ENCODE data around the gene RADX.

RADX gene, protein sequence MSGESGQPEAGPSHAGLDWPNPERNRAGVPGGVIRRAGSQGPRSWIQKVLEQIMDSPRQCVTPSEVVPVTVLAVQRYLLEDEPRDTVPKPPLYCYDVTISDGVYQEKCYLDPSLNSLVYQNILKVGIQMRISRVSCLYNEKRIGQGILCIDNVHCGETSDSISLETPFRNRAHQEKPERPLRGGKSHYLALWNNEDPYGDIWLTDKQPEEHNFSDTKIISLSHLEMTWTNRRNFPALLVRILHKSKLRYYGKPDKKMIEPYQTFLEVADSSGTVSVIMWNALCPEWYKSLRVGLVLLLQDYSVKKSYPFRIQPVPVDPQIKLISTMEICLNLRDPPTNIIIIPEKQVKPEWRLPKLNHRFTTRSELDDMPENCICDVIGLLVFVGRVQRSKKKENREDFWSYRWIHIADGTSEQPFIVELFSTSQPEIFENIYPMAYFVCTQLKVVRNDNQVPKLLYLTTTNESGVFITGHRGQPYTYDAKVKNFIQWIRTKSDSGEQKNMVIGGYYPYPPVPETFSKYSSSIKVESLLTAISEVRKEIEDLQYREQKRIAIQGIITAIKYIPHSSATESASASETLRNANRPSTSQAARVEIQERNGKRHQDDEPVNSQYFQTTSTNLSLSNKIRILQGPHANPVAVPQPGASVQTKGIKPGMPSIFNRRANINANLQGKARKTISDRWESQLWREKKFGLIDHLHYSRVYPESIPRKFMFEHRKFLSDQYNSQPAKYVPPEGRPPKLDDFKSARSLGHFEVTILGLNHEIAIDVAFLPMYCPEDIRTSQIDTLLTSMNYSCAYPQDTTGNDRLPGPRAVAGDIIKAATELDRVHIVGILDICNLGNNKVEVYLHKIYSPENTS

DNA sequence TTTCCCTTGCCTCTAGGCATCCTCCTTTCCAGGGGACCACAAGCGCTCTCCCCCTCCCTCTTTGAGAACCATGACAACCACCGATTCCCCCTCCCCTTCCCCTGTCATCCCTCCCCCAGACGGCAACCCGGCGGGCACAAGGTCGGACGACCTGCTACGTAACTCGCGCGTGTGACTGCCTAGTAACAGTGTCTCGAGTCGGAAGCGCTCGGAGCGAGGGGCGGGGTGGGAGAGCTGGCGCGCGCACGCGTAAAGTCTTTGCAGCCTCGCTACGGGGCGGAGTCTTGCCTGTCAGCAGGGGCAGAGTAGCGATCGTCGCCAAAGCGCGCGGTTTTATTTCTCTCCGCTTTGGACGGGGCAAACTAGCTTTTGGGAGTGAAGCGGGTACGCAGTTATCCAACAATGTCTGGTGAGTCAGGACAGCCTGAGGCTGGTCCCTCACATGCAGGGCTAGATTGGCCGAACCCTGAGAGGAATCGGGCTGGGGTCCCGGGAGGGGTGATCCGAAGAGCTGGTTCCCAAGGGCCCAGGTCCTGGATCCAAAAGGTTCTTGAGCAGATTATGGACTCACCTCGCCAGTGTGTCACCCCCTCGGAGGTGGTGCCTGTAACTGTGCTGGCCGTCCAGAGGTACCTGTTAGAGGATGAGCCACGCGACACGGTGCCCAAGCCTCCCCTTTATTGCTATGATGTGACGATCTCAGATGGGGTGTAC lies at the start of gene RADX:
Gene RADX, plus strand, starts transcription at position 300 of the 714 bp plus-strand sequence. Its CDS starts 103 bp downstream, at position 403.
- H3K4me1 Mint-ChIP-seq (ENCODE audit: low read depth) = peaks cover 29% of the 10 kb centered on the region
- H3K9me3 Mint-ChIP-seq = no peaks in the 10 kb centered on the region
- peak within 1 kb of the TSS; percentile 92 for H3K27ac Mint-ChIP-seq
- DNase-seq = peak; percentile 86
- no peaks in the 10 kb centered on the region for H3K36me3 Mint-ChIP-seq (ENCODE audit: low read depth)
- H3K4me3 Mint-ChIP-seq = peak within 1 kb of the TSS; percentile 87
- H3K27me3 Mint-ChIP-seq = peaks cover 28% of the 10 kb centered on the region

DNA sequence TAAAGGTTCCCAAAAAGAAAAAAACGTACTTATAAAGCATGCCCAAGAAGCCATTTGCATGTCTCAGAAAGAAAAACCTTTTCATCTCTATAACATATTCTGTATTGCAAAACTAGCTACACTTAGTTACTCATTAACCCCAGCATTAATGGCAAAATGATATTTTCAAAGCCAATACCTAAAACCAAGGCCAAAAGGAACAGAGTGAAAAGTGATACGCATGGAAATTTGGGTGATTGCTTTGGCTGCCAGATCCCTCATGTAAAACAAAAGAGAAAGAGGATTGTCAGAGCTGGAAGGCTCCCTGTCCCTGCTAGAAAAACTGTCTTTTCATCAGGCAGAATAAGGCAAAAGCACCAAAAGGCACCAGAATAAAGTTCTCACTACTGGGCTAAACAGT lies 46.8 kb upstream of the RADX start:
- Mint-ChIP-seq H3K36me3 (ENCODE audit: low read depth) (no peaks in the 10 kb centered on the region), H3K27me3 (peaks cover 70% of the 10 kb centered on the region), H3K4me3 (no peak overlapping the region), H3K27ac (no peak overlapping the region), H3K9me3 (no peaks in the 10 kb centered on the region), H3K4me1 (ENCODE audit: low read depth) (no peaks in the 10 kb centered on the region)
- DNase-seq = no peak

DNA sequence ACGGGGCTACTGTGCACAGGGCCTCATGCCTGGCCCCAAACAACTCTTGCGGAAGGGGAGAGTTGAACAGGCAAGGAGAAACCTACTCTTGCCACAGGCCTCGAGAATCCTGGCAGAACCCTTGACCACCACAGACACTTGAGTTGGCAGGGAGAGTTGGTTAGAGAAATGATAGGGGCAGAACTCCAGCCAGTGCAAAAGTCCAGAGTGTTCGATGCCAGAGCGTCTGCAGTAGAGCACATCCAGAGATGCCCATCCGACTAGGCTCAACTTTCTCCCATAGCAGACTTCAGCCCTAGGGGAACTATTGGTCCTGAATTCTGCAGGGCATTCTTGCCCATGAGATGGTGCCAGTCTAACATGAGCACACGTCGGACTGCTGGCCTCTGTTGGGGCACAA lies 45.4 kb upstream of the RADX start:
- no peak for DNase-seq
- Mint-ChIP-seq H3K4me3 (no peak overlapping the region), H3K27me3 (peaks cover 75% of the 10 kb centered on the region)

DNA sequence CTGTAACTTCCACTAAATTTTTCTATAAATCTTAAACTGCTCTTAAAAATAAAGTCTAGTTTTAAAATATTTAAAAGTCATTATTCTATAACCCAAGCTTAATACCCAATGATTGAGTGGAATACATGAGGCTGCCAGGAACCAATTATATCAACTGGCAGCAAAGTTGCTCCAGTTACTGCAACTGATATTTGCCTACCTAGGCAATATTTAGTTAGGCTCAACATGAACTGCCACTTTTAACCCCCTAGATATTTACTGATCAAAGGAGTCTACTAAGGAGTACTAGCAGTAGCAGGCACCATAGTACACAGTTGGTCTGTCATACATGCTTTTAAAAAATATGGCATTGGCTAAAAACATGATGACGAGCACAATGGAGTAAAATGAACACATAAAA lies 29.9 kb upstream of the RADX start:
- DNase-seq = no peak
- Mint-ChIP-seq H3K27me3 (peaks cover 55% of the 10 kb centered on the region), H3K4me3 (no peak overlapping the region), H3K9me3 (no peaks in the 10 kb centered on the region), H3K36me3 (ENCODE audit: low read depth) (no peaks in the 10 kb centered on the region), H3K4me1 (ENCODE audit: low read depth) (no peaks in the 10 kb centered on the region), H3K27ac (no peak overlapping the region)

More for the DNA sequence above, 45.4 kb upstream of the RADX start:
- no peaks in the 10 kb centered on the region for H3K9me3 Mint-ChIP-seq
- no peaks in the 10 kb centered on the region for H3K4me1 Mint-ChIP-seq (ENCODE audit: low read depth)
- no peaks in the 10 kb centered on the region for H3K36me3 Mint-ChIP-seq (ENCODE audit: low read depth)
- no peak overlapping the region for H3K27ac Mint-ChIP-seq

DNA sequence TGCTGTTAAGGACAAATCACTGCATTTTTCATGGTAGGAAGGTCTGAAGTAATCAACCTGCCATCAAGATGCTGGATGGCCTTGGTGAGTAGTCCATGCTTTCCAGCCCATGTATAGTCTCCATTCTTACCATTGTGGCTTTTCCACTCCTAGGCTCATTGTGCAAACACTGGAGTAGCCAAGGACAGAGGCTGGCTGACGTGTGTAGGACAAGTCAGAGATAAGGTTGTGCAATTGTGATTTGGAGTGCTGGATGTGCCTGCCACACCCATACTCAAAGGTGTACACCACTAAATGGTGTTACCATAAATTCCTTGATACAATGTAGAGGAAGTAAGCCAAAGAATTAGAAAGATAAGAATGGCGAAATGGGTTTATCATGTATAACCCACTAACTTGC lies 26.3 kb upstream of the RADX start:
- no peaks in the 10 kb centered on the region for H3K9me3 Mint-ChIP-seq
- H3K4me1 Mint-ChIP-seq (ENCODE audit: low read depth) = peaks cover 8% of the 10 kb centered on the region
- H3K4me3 Mint-ChIP-seq = no peak overlapping the region
- no peaks in the 10 kb centered on the region for H3K36me3 Mint-ChIP-seq (ENCODE audit: low read depth)
- no peak for DNase-seq
- no peak overlapping the region for H3K27ac Mint-ChIP-seq
- peaks cover 50% of the 10 kb centered on the region for H3K27me3 Mint-ChIP-seq

DNA sequence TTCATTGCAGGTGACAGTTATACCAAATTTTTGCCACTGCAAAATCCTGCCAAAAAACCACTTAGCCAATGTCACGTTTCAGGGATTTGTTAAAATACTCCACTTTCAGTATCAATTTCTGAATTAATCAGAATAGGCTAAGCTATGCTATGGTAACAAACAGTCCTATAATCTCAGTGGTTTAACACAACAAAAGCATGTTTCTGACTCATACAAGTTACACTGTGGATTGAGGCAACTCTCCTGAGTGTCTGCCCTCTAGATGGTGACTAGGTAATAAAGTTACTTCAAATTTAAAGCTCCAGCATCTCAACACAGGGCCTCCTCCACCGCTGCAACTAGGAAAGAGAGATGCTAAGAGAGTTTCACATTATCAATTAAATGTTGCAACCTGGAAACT lies 23.0 kb upstream of the RADX start:
- H3K27ac Mint-ChIP-seq = no peak overlapping the region
- DNase-seq = no peak
- H3K36me3 Mint-ChIP-seq (ENCODE audit: low read depth) = no peaks in the 10 kb centered on the region
- no peaks in the 10 kb centered on the region for H3K9me3 Mint-ChIP-seq
- no peak overlapping the region for H3K4me3 Mint-ChIP-seq
- H3K4me1 Mint-ChIP-seq (ENCODE audit: low read depth) = peaks cover 8% of the 10 kb centered on the region
- peaks cover 50% of the 10 kb centered on the region for H3K27me3 Mint-ChIP-seq

DNA sequence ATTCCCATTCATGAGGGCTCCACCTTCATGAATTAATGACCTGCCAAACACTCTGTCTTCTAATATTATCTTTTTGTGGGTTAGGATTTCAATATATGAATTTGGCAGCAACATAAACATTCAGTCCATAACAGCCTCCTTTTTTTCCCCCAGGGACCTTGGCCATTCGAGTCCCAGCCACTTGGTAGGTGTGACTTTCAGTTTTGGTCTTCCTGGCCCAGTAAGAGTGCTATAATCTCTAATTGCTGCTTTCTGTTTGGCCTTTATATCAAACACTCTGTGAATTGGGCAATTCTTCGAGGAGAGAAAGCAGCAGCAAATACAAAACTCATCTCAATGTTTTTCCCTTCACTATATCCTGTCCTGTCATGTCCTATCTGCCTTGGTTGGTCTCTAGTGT lies 12.4 kb upstream of the RADX start:
- H3K9me3 Mint-ChIP-seq = peaks cover 3% of the 10 kb centered on the region
- no peak for DNase-seq
- peaks cover 50% of the 10 kb centered on the region for H3K27me3 Mint-ChIP-seq
- H3K36me3 Mint-ChIP-seq (ENCODE audit: low read depth) = no peaks in the 10 kb centered on the region
- no peak overlapping the region for H3K4me3 Mint-ChIP-seq
- no peaks in the 10 kb centered on the region for H3K4me1 Mint-ChIP-seq (ENCODE audit: low read depth)
- H3K27ac Mint-ChIP-seq = no peak overlapping the region

DNA sequence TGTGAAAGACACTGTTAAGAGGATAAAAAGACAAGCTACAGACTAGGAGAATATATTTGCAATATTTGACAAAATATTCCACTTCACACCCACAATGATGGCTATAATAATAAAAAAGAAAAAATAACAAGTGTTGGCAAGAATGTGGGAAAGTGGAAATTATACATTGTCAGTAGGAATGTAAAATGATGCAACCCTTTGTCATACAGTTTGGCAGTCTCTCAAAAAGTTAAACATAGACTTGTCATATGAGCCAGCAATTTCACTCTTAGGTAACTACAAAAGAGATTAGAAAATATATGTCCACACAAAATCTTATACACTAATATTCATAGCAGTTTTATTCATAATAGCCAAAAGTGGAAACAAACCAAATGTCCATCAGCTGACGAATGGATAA lies 5.2 kb upstream of the RADX start:
- Mint-ChIP-seq H3K27ac (no peak overlapping the region), H3K4me1 (ENCODE audit: low read depth) (peaks cover 16% of the 10 kb centered on the region), H3K9me3 (peaks cover 3% of the 10 kb centered on the region), H3K4me3 (no peak overlapping the region), H3K36me3 (ENCODE audit: low read depth) (no peaks in the 10 kb centered on the region), H3K27me3 (peaks cover 22% of the 10 kb centered on the region)
- DNase-seq = no peak

DNA sequence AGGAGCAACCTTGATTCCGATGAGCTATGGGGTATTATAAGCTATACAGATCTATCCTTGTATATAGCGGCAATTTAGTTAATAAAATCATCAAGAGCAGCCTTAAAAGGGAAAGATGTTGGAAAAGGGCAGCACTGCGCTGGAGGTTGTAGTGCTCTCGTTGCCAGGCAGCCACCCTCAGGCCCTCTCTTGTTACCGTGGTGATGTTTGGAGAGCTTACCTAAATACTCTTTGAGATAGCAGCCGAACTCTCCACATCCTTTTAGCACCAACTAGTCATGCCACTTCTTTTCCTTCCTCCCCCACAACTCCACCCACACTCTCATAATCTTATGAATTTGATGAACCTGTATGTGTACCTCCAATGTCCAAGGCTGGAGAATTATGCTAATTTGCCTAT lies 3.8 kb upstream of the RADX start:
- H3K4me1 Mint-ChIP-seq (ENCODE audit: low read depth) = peaks cover 20% of the 10 kb centered on the region
- H3K36me3 Mint-ChIP-seq (ENCODE audit: low read depth) = no peaks in the 10 kb centered on the region
- H3K27me3 Mint-ChIP-seq = peaks cover 21% of the 10 kb centered on the region
- H3K27ac Mint-ChIP-seq = no peak overlapping the region
- no peaks in the 10 kb centered on the region for H3K9me3 Mint-ChIP-seq
- no peak for DNase-seq
- H3K4me3 Mint-ChIP-seq = no peak overlapping the region

DNA sequence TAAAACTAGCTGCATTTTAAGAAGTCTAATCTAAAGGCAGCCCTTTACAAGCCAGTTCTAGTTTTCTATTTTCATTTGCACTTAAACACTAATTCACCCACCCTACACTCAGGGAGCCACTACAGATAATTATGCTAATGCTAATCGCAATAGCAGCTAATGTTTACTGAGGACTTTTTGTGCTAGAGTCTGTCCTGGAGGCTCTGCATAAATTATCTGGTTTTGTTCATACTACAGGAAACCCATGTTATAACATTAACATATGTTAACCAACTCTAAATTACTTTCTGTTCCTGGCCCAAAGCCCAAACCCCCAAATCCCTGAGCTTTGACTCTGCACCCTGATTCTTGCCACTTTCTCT lies 480 bp upstream of the RADX start:
- Mint-ChIP-seq H3K4me1 (ENCODE audit: low read depth) (peaks cover 29% of the 10 kb centered on the region), H3K36me3 (ENCODE audit: low read depth) (no peaks in the 10 kb centered on the region), H3K27me3 (peaks cover 28% of the 10 kb centered on the region), H3K4me3 (peak overlapping the region; percentile 87), H3K27ac (peak overlapping the region; percentile 92), H3K9me3 (no peaks in the 10 kb centered on the region)
- no peak for DNase-seq

DNA sequence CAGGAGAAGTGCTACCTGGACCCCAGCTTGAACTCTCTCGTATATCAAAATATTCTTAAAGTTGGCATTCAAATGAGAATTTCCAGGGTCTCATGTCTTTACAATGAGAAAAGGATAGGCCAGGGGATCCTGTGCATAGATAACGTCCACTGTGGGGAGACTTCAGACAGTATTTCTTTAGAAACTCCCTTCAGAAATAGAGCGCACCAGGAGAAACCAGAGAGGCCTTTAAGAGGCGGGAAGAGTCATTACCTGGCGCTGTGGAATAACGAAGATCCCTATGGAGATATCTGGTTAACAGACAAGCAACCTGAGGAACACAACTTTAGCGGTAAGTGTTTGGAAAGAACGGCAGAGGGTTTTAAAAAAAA lies 600 bp downstream of the RADX start:
- Mint-ChIP-seq H3K9me3 (no peaks in the 10 kb centered on the region), H3K4me1 (ENCODE audit: low read depth) (peaks cover 29% of the 10 kb centered on the region), H3K4me3 (peak overlapping the region; percentile 87), H3K36me3 (ENCODE audit: low read depth) (no peaks in the 10 kb centered on the region), H3K27me3 (peaks cover 28% of the 10 kb centered on the region), H3K27ac (peak overlapping the region; percentile 92)
- DNase-seq = no peak

DNA sequence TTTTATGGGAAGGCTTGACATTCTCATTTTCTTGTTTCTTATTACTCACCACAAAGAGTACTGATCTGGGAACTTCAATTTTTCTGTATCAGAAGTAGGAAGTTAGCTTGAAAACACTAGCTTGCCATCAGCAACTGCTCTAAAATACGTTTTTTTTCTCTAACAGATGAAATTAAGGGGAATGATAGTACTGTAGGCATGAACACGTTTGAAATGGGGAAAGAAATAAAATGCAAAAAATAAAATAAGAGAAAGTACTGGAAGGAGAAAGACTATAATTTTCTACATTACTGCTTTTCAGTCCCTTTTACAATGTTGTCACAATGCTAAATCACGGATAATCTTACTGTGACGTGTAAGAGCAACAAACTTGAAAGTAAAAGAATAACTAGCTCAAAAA lies 1.5 kb downstream of the RADX start:
- peak overlapping the region; percentile 87 for H3K4me3 Mint-ChIP-seq
- no peaks in the 10 kb centered on the region for H3K36me3 Mint-ChIP-seq (ENCODE audit: low read depth)
- H3K27me3 Mint-ChIP-seq = peaks cover 28% of the 10 kb centered on the region
- H3K9me3 Mint-ChIP-seq = no peaks in the 10 kb centered on the region
- H3K27ac Mint-ChIP-seq = no peak overlapping the region
- DNase-seq = no peak
- peaks cover 22% of the 10 kb centered on the region for H3K4me1 Mint-ChIP-seq (ENCODE audit: low read depth)

DNA sequence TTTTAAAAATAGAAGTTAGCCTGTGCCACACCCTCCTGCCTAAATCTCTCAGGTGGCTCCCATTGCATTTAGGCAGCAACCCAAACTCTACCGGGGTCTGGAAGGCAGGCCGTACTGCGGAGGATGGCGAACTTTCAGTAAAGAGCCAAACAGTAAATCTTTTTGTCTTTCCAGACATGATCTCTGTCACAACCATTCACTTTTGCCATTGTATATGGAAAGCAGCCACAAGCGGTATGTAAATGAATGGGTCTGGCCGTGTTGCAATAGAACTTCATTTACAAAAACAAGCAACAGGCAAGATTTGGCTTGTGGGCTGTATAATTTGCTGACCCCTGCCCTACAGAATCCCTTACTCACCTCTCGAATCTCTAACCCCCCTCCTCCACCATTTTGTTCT lies 3.3 kb downstream of the RADX start:
- peaks cover 19% of the 10 kb centered on the region for H3K4me1 Mint-ChIP-seq (ENCODE audit: low read depth)
- no peak for DNase-seq
- H3K9me3 Mint-ChIP-seq = no peaks in the 10 kb centered on the region
- H3K27ac Mint-ChIP-seq = no peak overlapping the region
- no peak overlapping the region for H3K4me3 Mint-ChIP-seq
- peaks cover 28% of the 10 kb centered on the region for H3K27me3 Mint-ChIP-seq
- no peaks in the 10 kb centered on the region for H3K36me3 Mint-ChIP-seq (ENCODE audit: low read depth)

DNA sequence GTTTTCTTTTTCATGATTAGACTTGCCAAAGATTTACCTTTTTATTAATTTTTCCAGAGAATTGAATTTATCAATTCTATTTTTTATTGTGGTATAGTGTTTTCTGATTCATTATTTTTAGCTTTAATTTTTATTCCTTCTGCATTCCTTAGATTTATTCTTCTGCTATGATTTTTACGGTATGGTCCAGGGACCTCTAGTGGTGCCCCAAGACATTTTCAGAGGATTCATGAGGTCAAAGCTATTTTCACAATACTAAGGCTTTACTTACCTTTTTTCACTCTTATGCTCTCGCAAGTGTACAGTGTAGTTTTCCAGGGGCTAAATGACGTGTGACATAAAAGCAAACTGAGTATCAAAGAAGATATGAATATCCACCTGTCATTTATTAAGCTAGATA lies 8.0 kb downstream of the RADX start:
- H3K36me3 Mint-ChIP-seq (ENCODE audit: low read depth) = no peaks in the 10 kb centered on the region
- DNase-seq = no peak
- peaks cover 17% of the 10 kb centered on the region for H3K27me3 Mint-ChIP-seq
- H3K27ac Mint-ChIP-seq = no peak overlapping the region
- H3K4me1 Mint-ChIP-seq (ENCODE audit: low read depth) = peaks cover 3% of the 10 kb centered on the region
- no peak overlapping the region for H3K4me3 Mint-ChIP-seq
- H3K9me3 Mint-ChIP-seq = no peaks in the 10 kb centered on the region

DNA sequence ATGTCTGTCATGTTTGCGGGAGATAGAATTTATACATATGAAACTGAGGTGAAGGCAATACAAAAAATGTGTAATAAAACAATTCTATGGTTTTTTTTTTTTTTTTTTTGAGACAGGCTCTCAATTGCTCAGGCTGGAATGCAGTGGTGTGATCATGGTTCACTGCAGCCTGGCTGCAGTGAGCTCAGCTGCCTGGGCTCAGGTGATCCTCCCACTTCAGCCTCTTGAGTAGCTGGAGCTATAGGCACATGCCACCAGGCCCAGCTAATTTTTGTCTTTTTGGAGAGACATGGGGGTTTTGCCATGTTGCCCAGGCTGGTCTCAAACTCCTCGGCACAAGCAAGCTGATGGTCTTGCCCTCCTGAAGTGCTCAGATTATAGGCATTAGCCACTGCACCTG lies 10.1 kb downstream of the RADX start:
- no peak overlapping the region for H3K4me3 Mint-ChIP-seq
- H3K9me3 Mint-ChIP-seq = no peaks in the 10 kb centered on the region
- no peak overlapping the region for H3K27ac Mint-ChIP-seq
- H3K36me3 Mint-ChIP-seq (ENCODE audit: low read depth) = no peaks in the 10 kb centered on the region
- DNase-seq = no peak
- no peaks in the 10 kb centered on the region for H3K4me1 Mint-ChIP-seq (ENCODE audit: low read depth)
- peaks cover 7% of the 10 kb centered on the region for H3K27me3 Mint-ChIP-seq
